Fibroblast of lung (primary cell): Measurements from ENCODE around the gene CNOT8. TPM values are rescaled to one million over a fixed set of nuclear protein-coding genes. Genes with fewer than 3 reads are reported as not detected.

ENCODE experiments used
- DNase-seq, 2 donors: peaks; one replicate each; pipeline versions ENCODE4 v3.0.0 to v3.0.0-alpha.2; 2010; ENCODE audit warnings: low read depth in 2 of 2
- H2AFZ ChIP-seq: 2 replicates; pipeline ENCODE4 v1.5.1; 2012; ENCODE audit warnings: low read length, control low read depth, inconsistent platforms
- H3K27ac ChIP-seq: 2 replicates; pipeline ENCODE4 v1.5.1; 2011; ENCODE audit warnings: low read length, control low read depth; ENCODE audit not compliant: insufficient read depth
- H3K27me3 ChIP-seq: 2 replicates; pipeline ENCODE4 v1.5.1; 2011; ENCODE audit warnings: mild to moderate bottlenecking, low read length; ENCODE audit not compliant: control insufficient read depth, insufficient read depth
- H3K36me3 ChIP-seq: 2 replicates; pipeline ENCODE4 v1.5.1; 2011; ENCODE audit warnings: low read length; ENCODE audit not compliant: control insufficient read depth, insufficient read depth
- H3K4me1 ChIP-seq: 2 replicates; pipeline ENCODE4 v1.5.1; 2011; ENCODE audit warnings: low read length; ENCODE audit not compliant: control insufficient read depth, insufficient read depth; ENCODE audit errors: extremely low read depth
- H3K4me2 ChIP-seq: 2 replicates; pipeline ENCODE4 v1.5.1; 2011; ENCODE audit warnings: low read length, control low read depth; ENCODE audit not compliant: insufficient read depth; ENCODE audit errors: extremely low read depth
- H3K4me3 ChIP-seq, 4 experiments: fragments of 200-600 bp in 1 of 4; sonication (generic) in 1 of 4; replicated peaks in 1 of 4; 2 replicates each; pipeline ENCODE4 v1.5.1; 2011 to 2016; ENCODE audit warnings: low read length in 4 of 4, low read depth in 3 of 4, mild to moderate bottlenecking in 3 of 4, control low read depth in 2 of 4, inconsistent platforms in 1 of 4, mixed read lengths in 1 of 4; ENCODE audit not compliant: insufficient read depth in 1 of 4; ENCODE audit errors: control extremely low read depth in 1 of 4
- H3K79me2 ChIP-seq: 2 replicates; pipeline ENCODE4 v1.5.1; 2012; ENCODE audit warnings: mild to moderate bottlenecking, low read length, inconsistent platforms; ENCODE audit not compliant: control insufficient read depth, insufficient read depth
- H3K9ac ChIP-seq: 2 replicates; pipeline ENCODE4 v1.5.1; 2011; ENCODE audit warnings: mild to moderate bottlenecking, low read length, control low read depth; ENCODE audit not compliant: insufficient read depth
- H3K9me3 ChIP-seq: 2 replicates; pipeline ENCODE4 v1.5.1; 2012; ENCODE audit warnings: low read depth, low read length; ENCODE audit not compliant: control insufficient read depth, insufficient read depth
- H4K20me1 ChIP-seq: 2 replicates; pipeline ENCODE4 v1.5.1; 2011; ENCODE audit warnings: low read length; ENCODE audit not compliant: control insufficient read depth, insufficient read depth; ENCODE audit errors: extremely low read depth
- CTCF ChIP-seq, 2 donors: IDR thresholded peaks in 1 of 2; conservative IDR thresholded peaks in 1 of 2; 1 replicate in 1 of 2; 2 replicates in 1 of 2; pipeline ENCODE4 v1.5.1; 2011 to 2012; ENCODE audit warnings: low read length in 2 of 2, control low read depth in 1 of 2, inconsistent platforms in 1 of 2, low read depth in 1 of 2, mild to moderate bottlenecking in 1 of 2
- EZH2 ChIP-seq: IDR thresholded peaks from 2 replicates; pipeline ENCODE4 v1.5.1; 2012; ENCODE audit warnings: low read length, control low read depth, mild to moderate bottlenecking; ENCODE audit errors: missing control alignments
- polyA plus RNA-seq, 2 donors: library from polyadenylated mRNA; depleted of rRNA in 1 of 2; stranded (reverse) in 1 of 2; unstranded in 1 of 2; fragments of >200 nt; gene quantifications; 2 replicates each; pipeline ENCODE4 v1.2.1, GENCODE V29; 2011 to 2012; ENCODE audit warnings: missing spikeins in 1 of 2
- total RNA-seq: library from RNA; depleted of rRNA; stranded (reverse); fragments of >200 nt; gene quantifications from 2 replicates; pipeline ENCODE4 v1.2.1, GENCODE V29; 2014

The CNOT8 gene
- total and polyA plus RNA-seq, 2 donors (not counting 1 experiment from before 2014, with no cell fraction given): 50.7 to 66.7 TPM

- H3K9ac ChIP-seq: no peak overlapping the region
- H3K27ac ChIP-seq: no peak overlapping the region
- H2AFZ ChIP-seq: no peak overlapping the region
- no peaks in the 10 kb centered on the region for H3K9me3 ChIP-seq
- H3K4me2 ChIP-seq: no peak overlapping the region
- no peaks in the 10 kb centered on the region for H4K20me1 ChIP-seq
- TF ChIP-seq CTCF (conservative IDR thresholded peaks at IDR 0.05 in 1 of 2, IDR thresholded peaks at IDR 0.05 in 1 of 2; ENCODE audit: low read depth in 1 of 2, low read length in 2 of 2) (no peak), EZH2 (no peak)
- no peaks in the 10 kb centered on the region for H3K27me3 ChIP-seq
- peak in 1 of 2 donors; percentile 38 for DNase-seq
- H3K4me1 ChIP-seq: peaks cover under 1% of the 10 kb centered on the region
- H3K4me3 ChIP-seq: no peak overlapping the region
- peaks cover 7% of the 10 kb centered on the region for H3K36me3 ChIP-seq
- H3K79me2 ChIP-seq: no peaks in the 10 kb centered on the region
These were observed 28.7 kb upstream of the CNOT8 start for GRCh38 chr5:154829589-154830218.

GRCh38 chr5:154830219-154830595, 28.2 kb upstream of the CNOT8 start:
- no peak overlapping the region for H3K4me2 ChIP-seq
- no peak overlapping the region for H3K9ac ChIP-seq
- H3K27me3 ChIP-seq: no peaks in the 10 kb centered on the region
- TF ChIP-seq CTCF (conservative IDR thresholded peaks at IDR 0.05 in 1 of 2, IDR thresholded peaks at IDR 0.05 in 1 of 2; ENCODE audit: low read depth in 1 of 2, low read length in 2 of 2) (no peak), EZH2 (no peak)
- peaks cover 7% of the 10 kb centered on the region for H3K36me3 ChIP-seq
- no peak overlapping the region for H3K27ac ChIP-seq
- H3K4me1 ChIP-seq: peaks cover 5% of the 10 kb centered on the region
- H3K4me3 ChIP-seq: no peak overlapping the region
- no peaks in the 10 kb centered on the region for H3K9me3 ChIP-seq
- H3K79me2 ChIP-seq: no peaks in the 10 kb centered on the region
- no peaks in the 10 kb centered on the region for H4K20me1 ChIP-seq
- no peak for DNase-seq
- no peak overlapping the region for H2AFZ ChIP-seq

GRCh38 chr5:154830596-154830995, 27.8 kb upstream of the CNOT8 start:
- H4K20me1 ChIP-seq: no peaks in the 10 kb centered on the region
- H3K4me2 ChIP-seq: no peak overlapping the region
- H3K4me3 ChIP-seq: no peak overlapping the region
- H3K27me3 ChIP-seq: no peaks in the 10 kb centered on the region
- TF ChIP-seq EZH2: no peak
- H2AFZ ChIP-seq: no peak overlapping the region
- peaks cover 5% of the 10 kb centered on the region for H3K4me1 ChIP-seq
- no peak overlapping the region for H3K27ac ChIP-seq
- H3K9ac ChIP-seq: no peak overlapping the region
- peaks cover 7% of the 10 kb centered on the region for H3K36me3 ChIP-seq
- no peaks in the 10 kb centered on the region for H3K79me2 ChIP-seq
- no peak for DNase-seq
- no peaks in the 10 kb centered on the region for H3K9me3 ChIP-seq
